HL-60/S4 treated with phorbol 12-myristate 13-acetate at 8.2 ng/mL for 4 days and 3 days (cell line): ENCODE measurements around the gene SCLT1.

ENCODE experiments used
- in situ Hi-C: fragments of 300-500 bp; cut with MboI; formaldehyde crosslinking; loops from 2 replicates; pipeline ENCODE4 v1.15.0; 2022; ENCODE audit warnings: low sequenced_read_pairs

Gene SCLT1

DNA sequence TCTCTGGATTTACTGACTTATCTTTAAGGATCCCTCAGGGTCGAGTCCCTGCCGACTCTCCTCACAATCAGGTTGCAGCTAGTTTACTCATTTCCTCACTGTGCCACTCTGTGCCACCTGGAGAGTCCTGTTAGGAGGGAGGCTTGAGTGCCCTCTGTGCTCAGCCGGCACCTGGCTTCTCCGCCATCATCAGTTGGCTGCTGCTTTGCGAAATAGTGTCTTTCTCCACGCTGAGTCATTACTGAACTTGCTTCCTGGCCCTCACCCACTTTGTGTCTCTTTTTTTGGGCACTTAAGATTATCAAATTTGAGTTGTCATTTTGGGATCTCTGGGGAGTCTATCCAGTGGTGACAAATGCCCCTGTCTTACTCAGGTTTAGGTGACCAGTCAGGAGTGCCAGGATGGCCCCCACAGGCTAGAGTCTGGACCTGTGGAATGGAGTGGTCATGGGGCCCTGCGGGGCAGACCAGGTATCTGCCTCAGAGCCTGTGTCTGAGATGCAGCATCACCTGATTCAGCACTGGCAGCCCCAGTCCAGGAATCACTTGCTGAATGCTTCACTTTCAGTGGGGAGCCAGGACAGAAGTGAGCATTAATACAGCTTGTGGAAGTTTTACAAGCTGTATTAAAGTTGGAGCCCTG is 246.1 kb downstream of the SCLT1 start:
- in situ Hi-C loops: no loop called here

DNA sequence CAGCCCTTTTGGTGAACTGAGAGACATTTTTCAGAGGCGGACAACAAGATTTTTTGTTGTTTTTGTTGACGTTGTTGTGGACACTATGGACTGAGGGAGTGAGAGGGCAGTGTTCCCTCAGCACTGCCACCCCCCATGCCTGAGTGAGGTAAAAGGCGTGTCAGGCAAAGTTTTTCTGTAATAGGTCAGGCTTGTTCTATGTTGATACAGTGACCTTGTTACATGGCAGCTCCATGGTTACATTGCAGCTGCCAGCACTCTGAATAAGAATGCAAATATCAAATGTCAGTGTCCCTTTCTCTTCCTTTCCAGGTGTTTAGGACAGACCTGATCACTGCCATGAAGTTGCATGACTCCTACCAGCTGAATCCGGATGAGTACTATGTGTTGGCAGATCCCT is 247.3 kb downstream of the SCLT1 start:
- in situ Hi-C loops: no loop called here

DNA sequence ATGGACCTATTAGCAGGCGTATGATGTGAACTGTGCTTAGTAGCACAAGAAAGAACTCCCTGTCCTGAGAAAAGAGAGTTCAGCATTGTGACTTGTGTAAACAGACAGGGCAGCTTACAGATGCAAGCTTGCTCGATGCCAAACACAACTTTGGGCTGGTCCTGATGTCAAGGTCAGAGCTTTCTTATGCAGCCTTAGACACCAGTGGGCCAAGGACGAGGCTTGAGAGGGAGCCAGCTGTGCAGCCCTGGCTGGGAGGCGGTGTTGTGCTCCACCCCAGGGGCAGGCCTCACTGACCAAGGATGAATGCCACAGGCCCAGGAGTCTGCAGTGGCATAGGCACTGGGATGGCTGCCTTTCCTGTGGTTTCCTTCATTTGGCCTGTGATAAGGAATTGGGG is 248.4 kb downstream of the SCLT1 start:
- in situ Hi-C loops: no loop called here

DNA sequence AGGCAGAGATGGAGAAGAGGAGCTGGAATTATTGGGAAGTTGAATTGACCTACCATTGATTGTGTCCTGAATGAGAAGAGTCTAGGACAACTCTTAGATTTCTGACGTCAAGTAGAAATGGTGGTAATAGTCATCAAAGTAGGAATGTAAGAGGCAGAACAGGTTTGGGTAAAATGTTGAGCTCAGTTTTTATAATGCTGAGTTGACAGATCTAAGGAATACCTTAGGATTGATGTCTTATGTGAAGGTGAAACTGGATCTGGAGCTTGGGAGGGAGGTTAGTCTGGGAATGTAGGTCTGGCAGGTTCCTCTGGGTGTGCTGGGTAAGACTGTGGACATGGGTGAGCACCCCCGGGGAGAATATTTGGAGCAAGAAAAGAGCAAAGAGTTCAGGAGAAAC is 251.9 kb downstream of the SCLT1 start:
- in situ Hi-C loops: no loop called here

DNA sequence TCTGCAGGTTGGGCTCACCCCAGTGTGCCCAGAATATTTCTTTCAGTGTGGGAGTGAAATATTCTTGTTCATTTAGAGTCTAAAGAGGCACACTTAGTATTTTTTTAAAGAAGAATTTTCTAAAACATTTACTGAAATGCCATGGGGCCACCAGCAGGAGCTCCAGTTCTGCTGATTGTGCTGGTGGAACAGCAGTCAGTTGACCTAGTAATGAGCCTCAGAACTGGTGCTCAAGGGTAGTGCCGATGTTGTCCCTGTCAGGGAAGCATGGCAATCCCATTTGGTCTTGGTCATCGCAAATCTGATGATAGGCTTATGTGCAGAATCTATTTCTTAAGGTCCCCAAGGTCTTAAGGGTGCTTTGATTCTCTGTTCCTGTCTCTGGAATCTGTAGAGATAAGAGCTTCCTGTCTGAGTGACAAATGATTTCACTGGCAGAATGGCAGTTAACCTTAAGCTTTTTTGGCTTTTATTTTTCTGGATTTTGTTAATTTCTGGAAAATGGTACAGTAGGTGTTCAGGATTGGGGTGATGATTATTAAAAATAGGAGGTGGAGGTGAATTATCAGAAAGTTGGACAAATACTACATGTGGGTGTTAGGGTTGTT is 252.5 kb downstream of the SCLT1 start:
- in situ Hi-C loops: no loop called here

DNA sequence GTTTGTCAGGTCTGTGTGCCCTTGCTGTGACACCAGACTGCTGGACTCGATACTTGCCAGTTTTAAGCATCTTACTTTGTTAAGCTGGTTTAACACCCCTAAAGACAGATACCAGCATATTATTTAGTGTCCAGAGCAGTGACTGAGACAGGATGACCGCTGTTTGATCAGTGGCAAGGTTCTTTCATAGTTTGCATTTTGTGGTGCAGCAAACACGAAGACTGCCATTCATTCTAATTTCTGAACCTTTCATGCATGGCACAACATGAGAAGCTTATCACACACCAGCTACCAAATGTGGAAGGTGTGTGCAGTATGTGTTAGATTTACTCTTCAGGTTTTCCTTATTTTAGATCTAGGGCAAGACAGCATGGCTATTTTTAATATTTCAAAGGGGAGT is 255.7 kb downstream of the SCLT1 start:
- in situ Hi-C loops: no loop called here

DNA sequence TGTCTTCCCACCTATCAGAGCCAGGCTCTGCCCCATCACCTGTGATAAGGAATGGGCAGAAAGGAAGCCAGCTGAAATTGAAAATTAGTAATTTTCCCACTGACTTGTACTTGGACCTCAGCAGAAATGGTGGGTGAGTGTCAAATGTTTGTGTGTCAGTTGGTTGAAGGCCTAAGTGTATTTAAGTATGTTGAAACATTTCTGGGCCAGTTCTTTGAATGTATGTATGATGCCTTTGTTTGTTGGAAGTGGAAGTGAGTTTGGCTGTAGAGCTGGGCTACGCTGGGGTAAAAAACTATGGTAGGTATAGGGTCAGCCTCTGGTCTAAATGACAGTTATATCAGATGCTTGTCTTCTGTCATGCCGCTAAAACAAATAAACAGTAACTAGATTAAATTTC is 256.1 kb downstream of the SCLT1 start:
- in situ Hi-C loops: no loop called here

DNA sequence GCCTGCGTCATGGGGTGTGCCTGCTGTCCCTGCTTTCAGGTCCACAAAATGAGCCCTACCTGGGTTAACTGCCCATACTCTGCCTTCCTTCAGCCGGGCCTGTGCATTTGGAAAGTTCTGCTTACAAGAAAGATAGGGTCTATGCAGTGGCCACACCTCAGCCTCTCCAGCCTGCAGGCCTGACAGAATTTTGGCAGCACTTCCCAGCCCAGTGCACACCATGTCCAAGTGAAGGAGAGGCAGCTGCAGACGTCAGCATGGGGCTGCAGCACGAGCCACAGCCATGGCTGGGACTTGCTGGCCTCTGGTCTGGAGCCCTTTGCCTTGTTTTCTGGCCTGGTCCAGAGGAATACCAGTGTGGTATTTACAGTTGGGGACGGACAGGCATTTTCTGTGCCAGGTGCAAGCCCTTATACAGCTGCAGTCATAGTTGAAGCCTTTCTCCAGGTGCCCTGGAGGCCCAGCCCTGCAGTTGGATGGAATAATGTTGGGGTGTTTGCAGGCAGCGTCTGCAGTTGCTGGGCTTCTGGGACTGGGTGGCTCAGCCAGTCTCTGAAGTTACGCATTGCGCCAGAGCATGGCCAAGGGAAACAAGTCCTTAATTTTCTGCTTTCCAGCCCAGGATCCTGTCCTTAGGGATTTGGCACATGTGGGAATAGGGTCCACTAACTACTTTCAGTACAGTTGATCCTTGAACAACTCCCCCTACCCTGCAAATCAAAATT is 257.7 kb downstream of the SCLT1 start:
- in situ Hi-C loops: no loop called here
